Thyroid gland (tissue), 4 donors: ENCODE data around the gene SPDYE9.
"Not testable (repeated sequence)": the region's sequence is repeated elsewhere in the genome, so short reads cannot be mapped to it uniquely, and the experiment has no call there.

Experiments
- POLR2A ChIP-seq, 2 donors: fragments of 450-650 bp; IDR thresholded peaks; one replicate each; pipeline ENCODE4 v1.6.1; 2017; ENCODE audit warnings: antibody characterized with exemption in 2 of 2, mild to moderate bottlenecking in 2 of 2, moderate library complexity in 1 of 2
- TF ChIP-seq, protein P1 (sequence below), 6 experiments: fragments of 200-600 bp in 3 of 6; fragments of 450-650 bp in 3 of 6; sonication (generic) in 3 of 6; IDR thresholded peaks; one replicate each; pipeline ENCODE4 v1.5.1; 2016 to 2019; ENCODE audit warnings: antibody characterized with exemption in 6 of 6, mild to moderate bottlenecking in 2 of 6, inconsistent platforms in 1 of 6, moderate library complexity in 1 of 6

DNA sequence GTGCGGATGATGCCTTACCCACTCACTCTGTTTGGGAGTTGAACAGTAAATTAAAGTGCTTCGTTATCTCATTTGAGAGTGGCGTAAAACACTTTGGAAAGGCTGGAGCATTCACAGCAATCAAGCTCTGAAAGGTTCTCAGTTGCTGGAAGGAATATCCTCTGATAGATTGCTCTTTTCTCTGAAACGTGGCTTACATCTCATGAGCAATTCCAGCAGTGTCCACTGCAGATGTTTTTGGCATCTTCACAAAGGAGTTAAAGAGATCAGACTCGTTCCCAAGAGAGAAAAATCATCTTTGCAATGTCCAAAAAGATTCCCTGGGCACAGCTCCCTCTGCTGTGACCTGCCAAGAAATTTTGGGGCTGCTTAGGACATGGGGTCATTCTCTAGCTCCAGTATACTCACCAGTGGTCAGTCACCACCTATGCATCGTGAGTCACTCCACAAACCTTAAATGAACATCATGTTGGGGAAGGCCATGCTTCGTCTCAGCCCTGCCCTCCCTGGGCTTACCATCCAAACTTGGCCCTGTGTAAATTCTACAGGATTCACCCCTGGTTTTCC, 46.9 kb upstream of the SPDYE9 start:
- TF ChIP-seq, protein P1, sequence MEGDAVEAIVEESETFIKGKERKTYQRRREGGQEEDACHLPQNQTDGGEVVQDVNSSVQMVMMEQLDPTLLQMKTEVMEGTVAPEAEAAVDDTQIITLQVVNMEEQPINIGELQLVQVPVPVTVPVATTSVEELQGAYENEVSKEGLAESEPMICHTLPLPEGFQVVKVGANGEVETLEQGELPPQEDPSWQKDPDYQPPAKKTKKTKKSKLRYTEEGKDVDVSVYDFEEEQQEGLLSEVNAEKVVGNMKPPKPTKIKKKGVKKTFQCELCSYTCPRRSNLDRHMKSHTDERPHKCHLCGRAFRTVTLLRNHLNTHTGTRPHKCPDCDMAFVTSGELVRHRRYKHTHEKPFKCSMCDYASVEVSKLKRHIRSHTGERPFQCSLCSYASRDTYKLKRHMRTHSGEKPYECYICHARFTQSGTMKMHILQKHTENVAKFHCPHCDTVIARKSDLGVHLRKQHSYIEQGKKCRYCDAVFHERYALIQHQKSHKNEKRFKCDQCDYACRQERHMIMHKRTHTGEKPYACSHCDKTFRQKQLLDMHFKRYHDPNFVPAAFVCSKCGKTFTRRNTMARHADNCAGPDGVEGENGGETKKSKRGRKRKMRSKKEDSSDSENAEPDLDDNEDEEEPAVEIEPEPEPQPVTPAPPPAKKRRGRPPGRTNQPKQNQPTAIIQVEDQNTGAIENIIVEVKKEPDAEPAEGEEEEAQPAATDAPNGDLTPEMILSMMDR (IDR thresholded peaks at IDR 0.05): not testable (repeated sequence)
- not testable (repeated sequence) for TF ChIP-seq POLR2A (IDR thresholded peaks at IDR 0.05)
